HepG2 (cell line): ENCODE data around the gene RUSF1. TPM values are rescaled to one million over a fixed set of nuclear protein-coding genes. Genes with fewer than 3 reads are reported as not detected.

Experiments used
- ARID4A ChIP-seq: sonication (generic); formaldehyde crosslinking; IDR thresholded peaks from 2 replicates; pipeline ENCODE4 v1.5.0; 2020; ENCODE audit warnings: mild to moderate bottlenecking, missing genetic modification reagents, borderline replicate concordance
- DZIP1 ChIP-seq: sonication (generic); formaldehyde crosslinking; IDR thresholded peaks from 2 replicates; pipeline ENCODE4 v1.5.0; 2020; ENCODE audit warnings: mild to moderate bottlenecking, missing genetic modification reagents
- GATAD2A ChIP-seq: IDR thresholded peaks from 2 replicates; pipeline ENCODE4 v1.6.1; 2016
- HNF1B ChIP-seq: sonication (generic); formaldehyde crosslinking; IDR thresholded peaks from 2 replicates; pipeline ENCODE4 v1.5.1; 2020; ENCODE audit warnings: mild to moderate bottlenecking, moderate library complexity, missing genetic modification reagents
- KAT8 ChIP-seq: IDR thresholded peaks from 2 replicates; pipeline ENCODE4 v1.6.1; 2016; ENCODE audit warnings: missing genetic modification reagents, missing compliant biosample characterization
- MAX ChIP-seq: IDR thresholded peaks from 2 replicates; pipeline ENCODE4 v1.6.1; 2012; ENCODE audit warnings: inconsistent platforms
- MED13 ChIP-seq: sonication (generic); formaldehyde crosslinking; IDR thresholded peaks from 2 replicates; pipeline ENCODE4 v1.5.0; 2020; ENCODE audit warnings: missing genetic modification reagents
- RBM22 ChIP-seq: fragments of 200-400 bp; formaldehyde crosslinking; optimal IDR thresholded peaks from 2 replicates; pipeline ENCODE3; 2017; ENCODE audit warnings: mild to moderate bottlenecking, low read length, moderate library complexity
- RCOR2 ChIP-seq: IDR thresholded peaks from 2 replicates; pipeline ENCODE4 v1.6.1; 2016; ENCODE audit warnings: missing biosample characterization, missing genetic modification reagents
- SPEN ChIP-seq: sonication (generic); formaldehyde crosslinking; IDR thresholded peaks from 2 replicates; pipeline ENCODE4 v1.5.1; 2020; ENCODE audit warnings: low read depth, mild to moderate bottlenecking, missing genetic modification reagents
- THAP11 ChIP-seq: IDR thresholded peaks from 2 replicates; pipeline ENCODE4 v1.6.1; 2016; ENCODE audit warnings: missing biosample characterization, missing genetic modification reagents
- ZNF251 ChIP-seq: sonication (generic); formaldehyde crosslinking; IDR thresholded peaks from 2 replicates; pipeline ENCODE4 v1.9.0; 2021; ENCODE audit warnings: mild to moderate bottlenecking, missing genetic modification reagents
- ZNF562 ChIP-seq: sonication (generic); formaldehyde crosslinking; IDR thresholded peaks from 2 replicates; pipeline ENCODE4 v1.8.0; 2022; ENCODE audit warnings: missing genetic modification reagents, borderline replicate concordance
- ZNF619 ChIP-seq: sonication (generic); formaldehyde crosslinking; IDR thresholded peaks from 2 replicates; pipeline ENCODE4 v1.4.0; 2020; ENCODE audit warnings: mild to moderate bottlenecking, missing genetic modification reagents
- ZNF770 ChIP-seq: sonication (generic); formaldehyde crosslinking; IDR thresholded peaks from 2 replicates; pipeline ENCODE4 v1.5.0; 2020; ENCODE audit warnings: mild to moderate bottlenecking, missing genetic modification reagents
- ZNF790 ChIP-seq: sonication (generic); formaldehyde crosslinking; IDR thresholded peaks from 2 replicates; pipeline ENCODE4 v1.8.0; 2022; ENCODE audit warnings: missing genetic modification reagents, mild to moderate bottlenecking, borderline replicate concordance
- ZNF883 ChIP-seq: sonication (generic); formaldehyde crosslinking; IDR thresholded peaks from 2 replicates; pipeline ENCODE4 v1.5.1; 2020; ENCODE audit warnings: mild to moderate bottlenecking, missing genetic modification reagents; ENCODE audit errors: not compliant biosample characterization
- ZSCAN9 ChIP-seq: IDR thresholded peaks from 2 replicates; pipeline ENCODE4 v1.6.1; 2016; ENCODE audit warnings: borderline replicate concordance
- polyA plus RNA-seq, 8 experiments: library from polyadenylated mRNA; depleted of rRNA in 3 of 8; stranded (reverse) in 7 of 8; unstranded in 1 of 8; fragments of >200 nt; fragmentation: Illumina TruSeq in 4 of 8; extraction: Trizol in 4 of 8; gene quantifications; 2 replicates each; pipeline versions ENCODE4 v1.2.1 to v1.2.3, GENCODE V29; 2011 to 2016; ENCODE audit warnings: low read depth in 4 of 8, missing spikeins in 1 of 8, mixed read lengths in 1 of 8; ENCODE audit not compliant: insufficient read depth in 1 of 8
- total RNA-seq, 5 experiments: library from RNA; depleted of rRNA; stranded (reverse); fragments of >200 nt; fragmentation: Illumina TruSeq; extraction: Trizol; gene quantifications; 2 replicates each; pipeline ENCODE4 v1.2.3, GENCODE V29; 2016; ENCODE audit warnings: low read depth in 1 of 5

Gene RUSF1
- total and polyA plus RNA-seq, 2 of the 13 experiments (the other 11 are each of a cell fraction or from before 2014, with no cell fraction given), result 40.8 to 50.2 TPM

GRCh38 chr16:31451681-31452351 is 56.4 kb downstream of the RUSF1 start (continued):
- no peak for TF ChIP-seq ZNF562 (CRISPR knock-in tag)
- peak; percentile 47; the same call in 1 of the 2 replicates for TF ChIP-seq SPEN (CRISPR knock-in tag)
- TF ChIP-seq GATAD2A (CRISPR knock-in tag), result peak; percentile 69
- 0 out of 2 replicates have a peak, but pooled peaks have one; percentile 52 for TF ChIP-seq ZNF619 (CRISPR knock-in tag)
- peak; percentile 49; the same call in 1 of the 2 replicates for TF ChIP-seq THAP11
- no peak for TF ChIP-seq ZNF883 (CRISPR knock-in tag)
- TF ChIP-seq ZSCAN9 (CRISPR knock-in tag), result peak; percentile 81
- peak; percentile 65 for TF ChIP-seq MAX
- TF ChIP-seq ZNF770, result peak; percentile 74
- TF ChIP-seq DZIP1 (CRISPR knock-in tag), result no peak
- no peak for TF ChIP-seq ZNF251
- TF ChIP-seq RCOR2 (CRISPR knock-in tag), result peak; percentile 65; the same call in 1 of the 2 replicates
- TF ChIP-seq RBM22, result peak; percentile 17
- TF ChIP-seq HNF1B, result peak; percentile 32; the same call in 1 of the 2 replicates
- no peak for TF ChIP-seq ZNF790 (CRISPR knock-in tag)
- peak; percentile 37; the same call in 1 of the 2 replicates for TF ChIP-seq ARID4A (CRISPR knock-in tag)
- 0 out of 2 replicates have a peak, but pooled peaks have one; percentile 19 for TF ChIP-seq KAT8 (CRISPR knock-in tag)
- no peak for TF ChIP-seq MED13
